ENCODE measurements around the gene NDUFS7. TPM values are rescaled to one million over a fixed set of nuclear protein-coding genes. Genes with fewer than 3 reads are reported as not detected.

Gene NDUFS7
- polyA plus RNA-seq, 3 donors, result 119 to 232 (median 211) TPM

DNA sequence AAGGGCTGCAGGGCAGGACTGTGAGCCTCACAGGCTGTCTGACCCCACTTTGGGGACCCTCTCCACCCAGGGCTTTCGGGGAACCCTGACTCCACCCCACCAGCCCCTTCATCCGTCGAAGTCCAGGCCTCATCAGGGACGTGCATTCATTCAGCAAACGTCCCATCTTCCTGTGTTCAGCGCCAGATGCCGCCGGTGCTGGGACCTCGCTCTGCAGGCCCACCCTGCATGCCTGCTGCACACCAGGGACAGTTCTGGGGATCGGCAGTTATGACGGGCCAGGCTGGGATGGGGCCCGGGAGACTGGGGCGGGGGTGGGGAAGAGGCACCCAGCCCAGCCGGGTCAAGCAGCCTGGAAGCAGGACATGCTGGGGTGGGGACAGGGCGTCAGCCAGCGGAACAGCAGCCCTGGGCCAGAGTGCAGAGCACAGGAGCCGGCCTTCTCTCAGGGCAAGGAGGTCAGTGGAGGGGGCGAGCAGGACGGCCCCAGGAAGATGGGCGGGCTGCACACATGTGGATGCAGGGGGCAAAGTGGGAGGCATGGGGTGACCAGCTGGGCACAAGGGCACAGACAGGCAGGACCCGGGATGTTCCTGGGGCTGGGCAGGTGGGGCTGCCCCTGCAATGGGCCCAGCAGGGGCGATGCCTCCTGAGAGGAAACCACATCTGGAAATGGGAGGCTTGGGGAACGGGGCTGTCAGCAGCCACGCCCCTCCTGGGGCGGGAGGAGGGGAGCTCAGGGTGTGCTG, 12.5 kb downstream of the NDUFS7 start:
- intact Hi-C loops (cut with micrococcal nuclease), result no loop called here
- H3K4me1 Mint-ChIP-seq, result peaks cover 12% of the 10 kb centered on the region
- Histone ChIP-seq H3K27ac (ENCODE audit: low read depth in 1 of 2, low read length in 2 of 2) (no peak overlapping the region), H3K9me3 (replicated peaks in 1 of 2; ENCODE audit: control insufficient read depth in 1 of 2, insufficient read depth in 1 of 2, low read length in 2 of 2) (no peaks in the 10 kb centered on the region), H2AFZ (ENCODE audit: insufficient read depth, low read depth, low read length, poor library complexity, severe bottlenecking) (no peak overlapping the region), H3K27me3 (ENCODE audit: control insufficient read depth in 2 of 2, insufficient read depth in 2 of 2, low read length in 2 of 2) (peaks cover 0 to 10% of the 10 kb centered on the region in 2 donors), H3K79me2 (ENCODE audit: insufficient read depth, low read length) (no peaks in the 10 kb centered on the region), H4K20me1 (ENCODE audit: insufficient read depth, low read length) (no peaks in the 10 kb centered on the region), H3K4me1 (ENCODE audit: control insufficient read depth in 1 of 2, insufficient read depth in 2 of 2, low read length in 2 of 2) (peaks cover 7 to 19% of the 10 kb centered on the region in 2 donors), H3K9ac (ENCODE audit: insufficient read depth, low read length, poor library complexity, severe bottlenecking) (no peak overlapping the region), H3K4me3 (replicated peaks in 1 of 3; ENCODE audit: low read depth in 2 of 3, low read length in 3 of 3) (no peak overlapping the region), H3K4me2 (replicated peaks; ENCODE audit: extremely low read depth, low read length, poor library complexity, severe bottlenecking) (no peak overlapping the region), H3K36me3 (replicated peaks in 1 of 2; ENCODE audit: control insufficient read depth in 1 of 2, insufficient read depth in 2 of 2, low read length in 2 of 2) (peaks cover 38 to 39% of the 10 kb centered on the region in 2 donors)
- 46% methylated on average over 22 of the region's 25 CpGs for WGBS (ENCODE audit: insufficient coverage)
- TF ChIP-seq, protein P1, sequence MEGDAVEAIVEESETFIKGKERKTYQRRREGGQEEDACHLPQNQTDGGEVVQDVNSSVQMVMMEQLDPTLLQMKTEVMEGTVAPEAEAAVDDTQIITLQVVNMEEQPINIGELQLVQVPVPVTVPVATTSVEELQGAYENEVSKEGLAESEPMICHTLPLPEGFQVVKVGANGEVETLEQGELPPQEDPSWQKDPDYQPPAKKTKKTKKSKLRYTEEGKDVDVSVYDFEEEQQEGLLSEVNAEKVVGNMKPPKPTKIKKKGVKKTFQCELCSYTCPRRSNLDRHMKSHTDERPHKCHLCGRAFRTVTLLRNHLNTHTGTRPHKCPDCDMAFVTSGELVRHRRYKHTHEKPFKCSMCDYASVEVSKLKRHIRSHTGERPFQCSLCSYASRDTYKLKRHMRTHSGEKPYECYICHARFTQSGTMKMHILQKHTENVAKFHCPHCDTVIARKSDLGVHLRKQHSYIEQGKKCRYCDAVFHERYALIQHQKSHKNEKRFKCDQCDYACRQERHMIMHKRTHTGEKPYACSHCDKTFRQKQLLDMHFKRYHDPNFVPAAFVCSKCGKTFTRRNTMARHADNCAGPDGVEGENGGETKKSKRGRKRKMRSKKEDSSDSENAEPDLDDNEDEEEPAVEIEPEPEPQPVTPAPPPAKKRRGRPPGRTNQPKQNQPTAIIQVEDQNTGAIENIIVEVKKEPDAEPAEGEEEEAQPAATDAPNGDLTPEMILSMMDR (IDR thresholded peaks at IDR 0.05), result no peak
- H3K27me3 Mint-ChIP-seq (ENCODE audit: low read depth in 3 of 3), result peaks cover 6 to 16% (median 10%) of the 10 kb centered on the region in 3 donors
- H3K36me3 Mint-ChIP-seq, result peaks cover 22 to 30% of the 10 kb centered on the region in 2 donors
- H3K4me3 Mint-ChIP-seq, result no peak overlapping the region
- DNase-seq, result no peak
- no peak overlapping the region for H3K27ac Mint-ChIP-seq
- no peaks in the 10 kb centered on the region for H3K9me3 Mint-ChIP-seq

DNA sequence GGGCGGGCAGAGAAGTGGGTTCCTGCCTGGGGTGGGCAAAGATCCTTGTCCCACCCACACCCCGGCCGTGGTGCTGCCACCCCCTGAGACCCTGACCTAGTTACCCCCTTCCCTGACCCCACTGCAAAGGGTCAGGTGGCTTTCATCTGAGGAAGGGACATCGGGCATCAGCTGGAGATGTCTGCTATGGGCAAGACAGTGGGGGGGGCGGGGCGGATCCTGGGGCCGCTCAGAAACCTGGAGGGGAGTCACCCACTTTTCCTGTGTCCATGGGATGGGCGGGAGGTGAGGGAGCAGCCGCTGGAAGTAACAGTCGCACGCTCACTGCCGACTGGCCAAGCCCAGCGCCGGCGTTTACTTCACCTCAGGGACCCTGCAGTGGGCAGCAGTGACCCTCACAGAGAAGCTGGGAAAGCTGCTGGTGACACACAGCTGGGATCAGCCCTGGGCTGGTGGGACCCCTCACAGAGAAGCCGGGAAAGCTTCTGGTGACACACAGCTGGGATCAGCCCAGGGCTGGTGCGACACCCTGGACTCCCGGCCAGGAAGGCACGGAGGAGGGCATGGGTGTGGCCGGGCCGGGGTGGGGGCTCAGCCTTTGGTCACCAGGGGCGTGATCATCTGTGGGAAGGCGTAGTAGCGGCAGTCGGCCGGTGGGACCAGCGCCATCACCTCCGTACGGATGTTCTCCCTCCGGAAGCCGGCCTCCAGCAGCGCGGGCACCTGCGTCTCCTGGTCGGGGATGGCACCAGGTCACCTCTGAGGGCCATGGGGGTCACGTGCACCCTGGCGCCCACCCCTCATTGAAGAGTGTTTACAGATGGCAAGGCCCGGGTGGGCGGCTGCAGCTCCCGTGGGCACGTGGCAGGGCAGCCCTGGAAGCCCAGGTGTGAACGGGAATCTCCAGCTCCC, 13.3 kb downstream of the NDUFS7 start:
- H2AFZ ChIP-seq (ENCODE audit: insufficient read depth, low read depth, low read length, poor library complexity, severe bottlenecking), result no peak overlapping the region
- no peak for DNase-seq
- H3K4me1 Mint-ChIP-seq, result peaks cover 16% of the 10 kb centered on the region
- H3K4me3 Mint-ChIP-seq, result no peak overlapping the region
- 95% methylated on average over 34 of the region's 42 CpGs for WGBS (ENCODE audit: insufficient coverage)
- H3K4me2 ChIP-seq (replicated peaks; ENCODE audit: extremely low read depth, low read length, poor library complexity, severe bottlenecking), result no peak overlapping the region
- peaks cover 30 to 33% of the 10 kb centered on the region in 2 donors for H3K36me3 ChIP-seq (replicated peaks in 1 of 2; ENCODE audit: control insufficient read depth in 1 of 2, insufficient read depth in 2 of 2, low read length in 2 of 2)
- peaks cover 6 to 22% (median 15%) of the 10 kb centered on the region in 3 donors for H3K27me3 Mint-ChIP-seq (ENCODE audit: low read depth in 3 of 3)
- no peak overlapping the region for H3K27ac Mint-ChIP-seq
- no peaks in the 10 kb centered on the region for H3K79me2 ChIP-seq (ENCODE audit: insufficient read depth, low read length)
- no peak overlapping the region for H3K9ac ChIP-seq (ENCODE audit: insufficient read depth, low read length, poor library complexity, severe bottlenecking)
- H3K4me3 ChIP-seq (replicated peaks in 1 of 3; ENCODE audit: low read depth in 2 of 3, low read length in 3 of 3), result no peak overlapping the region
- H3K36me3 Mint-ChIP-seq, result peaks cover 20 to 25% of the 10 kb centered on the region in 2 donors
- peaks cover 0 to 1% (median 0%) of the 10 kb centered on the region in 7 donors for H3K9me3 Mint-ChIP-seq
- H4K20me1 ChIP-seq (ENCODE audit: insufficient read depth, low read length), result no peaks in the 10 kb centered on the region
- peaks cover 4 to 15% of the 10 kb centered on the region in 2 donors for H3K27me3 ChIP-seq (ENCODE audit: control insufficient read depth in 2 of 2, insufficient read depth in 2 of 2, low read length in 2 of 2)
- TF ChIP-seq, protein P1 (IDR thresholded peaks at IDR 0.05), result no peak
- peaks cover 12 to 27% of the 10 kb centered on the region in 2 donors for H3K4me1 ChIP-seq (ENCODE audit: control insufficient read depth in 1 of 2, insufficient read depth in 2 of 2, low read length in 2 of 2)
- H3K9me3 ChIP-seq (replicated peaks in 1 of 2; ENCODE audit: control insufficient read depth in 1 of 2, insufficient read depth in 1 of 2, low read length in 2 of 2), result no peaks in the 10 kb centered on the region
- intact Hi-C loops (cut with micrococcal nuclease), result no loop called here
- no peak overlapping the region for H3K27ac ChIP-seq (ENCODE audit: low read depth in 1 of 2, low read length in 2 of 2)

Measured in CD14-positive monocyte (primary cell).